GM23338 (cell line): ENCODE results near the gene GABRR2. TPM values are rescaled to one million over a fixed set of nuclear protein-coding genes. Genes with fewer than 3 reads are reported as not detected.

Experiments
- ATAC-seq: fragments of 200-7000 bp; cut with Tn5 transposase; 3 replicates; pipeline ENCODE4 v1.9.1; 2020
- DNase-seq: peaks from one replicate; pipeline ENCODE4 v3.0.0-alpha.2; 2015; ENCODE audit warnings: low spot score
- H2AFZ ChIP-seq: fragments of 200-600 bp; sonication (generic); 2 replicates; pipeline ENCODE4 v1.8.0; 2016; ENCODE audit warnings: antibody characterized with exemption, mild to moderate bottlenecking, moderate library complexity
- H3F3A ChIP-seq: fragments of 200-600 bp; sonication (generic); replicated peaks from 2 replicates; pipeline ENCODE4 v1.8.0; 2017; ENCODE audit warnings: antibody characterized with exemption, mixed run types, low read depth
- H3K27ac ChIP-seq: fragments of 200-600 bp; sonication (generic); 2 replicates; pipeline ENCODE4 v1.6.1; 2016; ENCODE audit warnings: low read depth
- H3K27me3 ChIP-seq: fragments of 200-600 bp; sonication (generic); 2 replicates; pipeline ENCODE4 v1.8.0; 2016; ENCODE audit warnings: mild to moderate bottlenecking, mixed run types, moderate library complexity; ENCODE audit not compliant: insufficient read depth
- H3K36me3 ChIP-seq: fragments of 200-600 bp; sonication (generic); 2 replicates; pipeline ENCODE4 v1.8.0; 2016; ENCODE audit warnings: mild to moderate bottlenecking; ENCODE audit not compliant: insufficient read depth
- H3K4me1 ChIP-seq: fragments of 200-600 bp; sonication (generic); 2 replicates; pipeline ENCODE4 v1.8.0; 2016; ENCODE audit warnings: mild to moderate bottlenecking, moderate library complexity; ENCODE audit not compliant: insufficient read depth
- H3K4me2 ChIP-seq: fragments of 200-600 bp; sonication (generic); 2 replicates; pipeline ENCODE4 v1.7.1; 2017; ENCODE audit warnings: mixed run types
- H3K4me3 ChIP-seq: fragments of 200-600 bp; sonication (generic); 2 replicates; pipeline ENCODE4 v1.6.1; 2016; ENCODE audit warnings: mixed run types
- H3K79me2 ChIP-seq: fragments of 200-600 bp; sonication (generic); replicated peaks from 2 replicates; pipeline ENCODE4 v1.8.0; 2017; ENCODE audit warnings: mild to moderate bottlenecking; ENCODE audit not compliant: insufficient read depth
- H3K9me2 ChIP-seq: fragments of 200-600 bp; sonication (generic); 2 replicates; pipeline ENCODE4 v1.8.0; 2017; ENCODE audit not compliant: insufficient read depth
- H4K20me1 ChIP-seq: fragments of 200-600 bp; sonication (generic); replicated peaks from 2 replicates; pipeline ENCODE4 v1.8.0; 2017; ENCODE audit warnings: mild to moderate bottlenecking; ENCODE audit not compliant: insufficient read depth
- H3K27ac Mint-ChIP-seq: 2 replicates; pipeline ENCODE4 v1.8.0; 2020; ENCODE audit warnings: inconsistent platforms, mild to moderate bottlenecking, moderate library complexity, mixed read lengths
- H3K27me3 Mint-ChIP-seq: 3 replicates; pipeline ENCODE4 v1.8.0; 2022; ENCODE audit warnings: low read depth, mild to moderate bottlenecking, moderate library complexity, mixed read lengths, inconsistent platforms; ENCODE audit not compliant: insufficient read depth, poor library complexity
- H3K36me3 Mint-ChIP-seq: 3 replicates; pipeline ENCODE4 v1.8.0; 2021; ENCODE audit warnings: low read depth, mild to moderate bottlenecking, inconsistent platforms, moderate library complexity, mixed read lengths
- H3K4me1 Mint-ChIP-seq: 3 replicates; pipeline ENCODE4 v1.8.0; 2020; ENCODE audit warnings: mild to moderate bottlenecking, inconsistent platforms, mixed read lengths
- H3K4me3 Mint-ChIP-seq: 3 replicates; pipeline ENCODE4 v1.8.0; 2021; ENCODE audit warnings: moderate library complexity, mild to moderate bottlenecking, inconsistent platforms, mixed read lengths
- H3K9me3 Mint-ChIP-seq: 3 replicates; pipeline ENCODE4 v1.8.0; 2020; ENCODE audit warnings: moderate library complexity, mild to moderate bottlenecking, inconsistent platforms, mixed read lengths
- CREB1 ChIP-seq: fragments of 250-450 bp; sonication (Bioruptor Pico); IDR thresholded peaks from 2 replicates; pipeline ENCODE4 v1.5.0; 2020; ENCODE audit warnings: low read depth, mild to moderate bottlenecking, moderate library complexity
- CTCF ChIP-seq, 2 experiments: fragments of 200-600 bp in 1 of 2; sonication (generic) in 1 of 2; conservative IDR thresholded peaks; 2 replicates each; pipeline versions ENCODE4 v1.5.1 to v1.6.1; 2016 to 2017; ENCODE audit warnings: antibody characterized with exemption in 2 of 2, low read depth in 2 of 2, mild to moderate bottlenecking in 2 of 2, moderate library complexity in 1 of 2
- ETS1 ChIP-seq: IDR thresholded peaks from 2 replicates; pipeline ENCODE4 v1.6.1; 2016; ENCODE audit warnings: antibody characterized with exemption
- EZH2 ChIP-seq: fragments of 200-600 bp; sonication (generic); IDR thresholded peaks from one replicate; pipeline ENCODE4 v1.8.0; 2017; ENCODE audit warnings: antibody characterized with exemption, mild to moderate bottlenecking, low read depth; ENCODE audit not compliant: unreplicated experiment
- EZH2phosphoT487 ChIP-seq: fragments of 200-600 bp; sonication (generic); IDR thresholded peaks from one replicate; pipeline ENCODE4 v1.8.1; 2018; ENCODE audit warnings: antibody characterized with exemption; ENCODE audit not compliant: unreplicated experiment
- JUNB ChIP-seq: IDR thresholded peaks from one replicate; pipeline ENCODE4 v1.6.1; 2016; ENCODE audit warnings: antibody characterized with exemption; ENCODE audit not compliant: unreplicated experiment
- NANOG ChIP-seq: IDR thresholded peaks from 2 replicates; pipeline ENCODE4 v1.6.1; 2016; ENCODE audit warnings: antibody characterized with exemption, borderline replicate concordance
- POLR2AphosphoS5 ChIP-seq: IDR thresholded peaks from 2 replicates; pipeline ENCODE4 v1.6.1; 2016; ENCODE audit warnings: antibody characterized with exemption, low read depth
- REST ChIP-seq: IDR thresholded peaks from one replicate; pipeline ENCODE4 v1.6.1; 2018; ENCODE audit warnings: antibody characterized with exemption; ENCODE audit not compliant: unreplicated experiment
- ZNF114 ChIP-seq: fragments of 250-450 bp; sonication (Bioruptor Pico); IDR thresholded peaks from 2 replicates; pipeline ENCODE4 v1.5.0; 2020; ENCODE audit warnings: mild to moderate bottlenecking, moderate library complexity
- ZNF331 ChIP-seq: fragments of 250-450 bp; sonication (Bioruptor Pico); IDR thresholded peaks from 2 replicates; pipeline ENCODE4 v1.5.0; 2020; ENCODE audit warnings: low read depth, mild to moderate bottlenecking, moderate library complexity
- ZNF462 ChIP-seq: fragments of 250-450 bp; sonication (Bioruptor Pico); IDR thresholded peaks from 2 replicates; pipeline ENCODE4 v1.5.0; 2020; ENCODE audit warnings: mild to moderate bottlenecking, moderate library complexity
- polyA plus RNA-seq: library from polyadenylated mRNA; unstranded; fragments of >200 nt; fragmentation: Nextera tagmentation; extraction: Ambion mirVana; gene quantifications from 2 replicates; pipeline ENCODE4 v1.2.1, GENCODE V29; 2016
- total RNA-seq: library from RNA; depleted of rRNA; stranded (reverse); fragments of >200 nt; shearing (Covaris generic); gene quantifications from 2 replicates; pipeline ENCODE4 v1.2.3, GENCODE V29; 2014

The GABRR2 gene
- total and polyA plus RNA-seq, 2 experiments from 2014 or later, result not detected

- H3K4me2 ChIP-seq, result no peak overlapping the region
- TF ChIP-seq ZNF114 (CRISPR knock-in tag) (no peak), EZH2 (no peak), POLR2AphosphoS5 (no peak), EZH2phosphoT487 (no peak), CTCF (conservative IDR thresholded peaks at IDR 0.05; ENCODE audit: low read depth in 2 of 2) (no peak), CREB1 (CRISPR knock-in tag) (no peak), ZNF331 (CRISPR knock-in tag) (no peak), REST (no peak), ETS1 (no peak), JUNB (no peak), NANOG (no peak), ZNF462 (no peak)
- no peaks in the 10 kb centered on the region for H4K20me1 ChIP-seq
- H3K27me3 ChIP-seq, result no peaks in the 10 kb centered on the region
- no peak for ATAC-seq
- H3K9me3 Mint-ChIP-seq, result no peaks in the 10 kb centered on the region
- peaks cover 37% of the 10 kb centered on the region for H3K4me1 ChIP-seq
- H3K4me3 Mint-ChIP-seq, result no peak overlapping the region
- H3K9me2 ChIP-seq, result no peaks in the 10 kb centered on the region; the same call in 1 of the 2 replicates
- H3F3A ChIP-seq, result no peaks in the 10 kb centered on the region
- no peak for DNase-seq
- no peak overlapping the region for H3K4me3 ChIP-seq
- H3K36me3 Mint-ChIP-seq, result no peaks in the 10 kb centered on the region; the same call in 2 of the 3 replicates
- H3K4me1 Mint-ChIP-seq, result peaks cover 39% of the 10 kb centered on the region
- H3K79me2 ChIP-seq, result no peaks in the 10 kb centered on the region
- H3K27ac Mint-ChIP-seq, result no peak overlapping the region
- H3K27me3 Mint-ChIP-seq, result peaks cover 5% of the 10 kb centered on the region
- no peaks in the 10 kb centered on the region for H3K36me3 ChIP-seq
- no peak overlapping the region for H2AFZ ChIP-seq
- no peak overlapping the region for H3K27ac ChIP-seq
Observed at GRCh38 chr6:89215391-89215790, 99.7 kb downstream of the GABRR2 start.
